ENCODE measurements around the gene CLNK. TPM values are rescaled to one million over a fixed set of nuclear protein-coding genes. Genes with fewer than 3 reads are reported as not detected.

Gene CLNK
- total RNA-seq, 5 donors from 2014 or later (not counting 1 experiment from before 2014, with no cell fraction given), result 0.07 to 0.39 (median 0.20) TPM

DNA sequence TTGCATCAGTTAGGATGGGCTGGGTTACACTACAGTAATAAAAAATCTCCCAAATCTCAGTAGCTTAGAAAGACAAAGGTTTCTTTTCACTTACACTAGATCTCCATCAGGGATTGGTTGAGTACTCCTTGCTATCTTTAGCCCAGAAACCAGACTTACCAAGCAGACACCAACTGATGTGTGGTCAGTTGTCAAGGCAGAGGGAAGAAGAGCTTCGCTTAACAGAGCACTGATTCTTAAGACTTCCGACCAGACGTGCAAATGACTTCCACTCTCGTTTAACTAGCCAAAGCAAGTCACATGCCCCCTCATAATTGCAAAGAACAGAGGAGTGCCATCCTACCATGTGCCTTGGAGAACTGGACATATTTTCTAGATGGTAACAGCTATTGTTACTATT lies 221.7 kb downstream of the CLNK start:
- ChIA-PET POLR2A (interaction anchor here (0.7 to 1.0 kb wide), 2 partner anchors 12 to 39 kb away, joined by 3 read pairs; no protein-coding TSS in a partner anchor), CTCF (interaction anchor here in 1 of 2 donors (0.6 kb wide), 1 partner anchor 373 kb away, joined by 3 read pairs; no protein-coding TSS in a partner anchor)
- no peak overlapping the region for H3K27ac Mint-ChIP-seq
- H3K36me3 ChIP-seq (ENCODE audit: control insufficient read depth in 2 of 2, extremely low read depth in 1 of 2, insufficient read depth in 1 of 2, low read length in 1 of 2), result no peaks in the 10 kb centered on the region
- H3K27ac ChIP-seq (ENCODE audit: low read length), result no peak overlapping the region
- peaks cover 4 to 15% of the 10 kb centered on the region in 2 experiments for H3K27me3 ChIP-seq (replicated peaks in 1 of 2; ENCODE audit: control insufficient read depth in 2 of 2, extremely low read depth in 1 of 2, insufficient read depth in 2 of 2, low read length in 1 of 2)
- no peaks in the 10 kb centered on the region for H3K9me3 ChIP-seq
- no peaks in the 10 kb centered on the region for H3K36me3 Mint-ChIP-seq
- WGBS (ENCODE audit: insufficient coverage), result no CpG with 5 or more reads among the region's 4 CpGs
- ATAC-seq (replicated peaks in 1 of 4), result no peak
- H3K9me3 Mint-ChIP-seq, result peaks cover 0 to 4% (median 0%) of the 10 kb centered on the region in 3 donors
- no peak overlapping the region for H3K4me3 ChIP-seq (ENCODE audit: control insufficient read depth in 1 of 2, extremely low read depth in 1 of 2, low read length in 1 of 2)
- H3K4me1 ChIP-seq (ENCODE audit: control insufficient read depth in 1 of 2, extremely low read depth in 1 of 2, insufficient read depth in 2 of 2, low read length in 2 of 2), result peaks cover 2 to 21% of the 10 kb centered on the region in 2 experiments
- no peak overlapping the region for H3K4me3 Mint-ChIP-seq
- peaks cover 29 to 37% of the 10 kb centered on the region in 2 donors for H3K27me3 Mint-ChIP-seq
- DNase-seq, result no peak
- H3K4me1 Mint-ChIP-seq, result peaks cover 14 to 26% (median 17%) of the 10 kb centered on the region in 3 donors

DNA sequence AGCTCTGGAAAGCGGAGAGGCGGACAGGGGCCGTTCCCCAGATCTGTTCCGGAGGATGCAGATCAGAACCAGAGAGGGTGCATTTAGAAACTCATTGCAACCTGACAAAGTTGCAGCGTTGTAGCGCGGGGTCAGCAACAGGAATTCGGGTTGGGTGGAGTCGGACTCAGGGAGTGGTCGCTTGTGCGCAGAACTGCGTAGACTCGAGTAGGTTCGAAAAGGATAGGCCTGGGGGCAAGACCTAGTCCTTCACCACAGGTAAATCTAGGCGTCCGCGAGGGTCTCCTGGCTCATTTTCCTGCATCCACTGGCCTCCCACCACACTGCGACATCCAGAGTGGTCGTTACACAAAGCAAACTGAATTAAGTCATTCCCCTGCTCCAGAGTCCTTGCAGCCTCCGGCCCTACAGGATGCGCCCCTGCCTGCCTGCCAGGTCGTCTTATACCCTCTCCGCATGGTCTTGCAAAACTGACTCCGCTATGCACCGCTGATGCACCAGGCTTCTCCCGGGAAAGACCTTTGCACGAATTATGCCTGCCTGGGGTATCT lies 222.6 kb downstream of the CLNK start:
- Histone ChIP-seq H3K4me1 (ENCODE audit: control insufficient read depth in 1 of 2, extremely low read depth in 1 of 2, insufficient read depth in 2 of 2, low read length in 2 of 2) (peaks cover 4 to 27% of the 10 kb centered on the region in 2 experiments), H3K9me3 (no peaks in the 10 kb centered on the region), H3K27ac (ENCODE audit: low read length) (no peak overlapping the region), H3K36me3 (ENCODE audit: control insufficient read depth in 2 of 2, extremely low read depth in 1 of 2, insufficient read depth in 1 of 2, low read length in 1 of 2) (no peaks in the 10 kb centered on the region), H3K4me3 (ENCODE audit: control insufficient read depth in 1 of 2, extremely low read depth in 1 of 2, low read length in 1 of 2) (peak overlapping the region; percentile 55 to 73), H3K27me3 (replicated peaks in 1 of 2; ENCODE audit: control insufficient read depth in 2 of 2, extremely low read depth in 1 of 2, insufficient read depth in 2 of 2, low read length in 1 of 2) (peaks cover 4 to 15% of the 10 kb centered on the region in 2 experiments)
- Mint-ChIP-seq H3K27me3 (peaks cover 29 to 37% of the 10 kb centered on the region in 2 donors), H3K27ac (no peak overlapping the region), H3K4me3 (peak overlapping the region; percentile 73 to 79 (median 74)), H3K36me3 (no peaks in the 10 kb centered on the region), H3K4me1 (peaks cover 19 to 30% (median 23%) of the 10 kb centered on the region in 3 donors), H3K9me3 (peaks cover 0 to 4% (median 0%) of the 10 kb centered on the region in 3 donors)
- ChIA-PET CTCF (interaction anchor here (0.6 to 2.0 kb wide), 9 partner anchors 10 to 770 kb away, joined by 3 to 11 read pairs (median 4); no protein-coding TSS in a partner anchor), POLR2A (interaction anchor here in 1 of 2 donors (0.6 kb wide), 1 partner anchor 88 kb away, joined by 4 read pairs; no protein-coding TSS in a partner anchor)
- ATAC-seq (replicated peaks in 1 of 4) (no peak), DNase-seq (no peak)
- 58% methylated on average over 25 of the region's 27 CpGs for WGBS (ENCODE audit: insufficient coverage)

DNA sequence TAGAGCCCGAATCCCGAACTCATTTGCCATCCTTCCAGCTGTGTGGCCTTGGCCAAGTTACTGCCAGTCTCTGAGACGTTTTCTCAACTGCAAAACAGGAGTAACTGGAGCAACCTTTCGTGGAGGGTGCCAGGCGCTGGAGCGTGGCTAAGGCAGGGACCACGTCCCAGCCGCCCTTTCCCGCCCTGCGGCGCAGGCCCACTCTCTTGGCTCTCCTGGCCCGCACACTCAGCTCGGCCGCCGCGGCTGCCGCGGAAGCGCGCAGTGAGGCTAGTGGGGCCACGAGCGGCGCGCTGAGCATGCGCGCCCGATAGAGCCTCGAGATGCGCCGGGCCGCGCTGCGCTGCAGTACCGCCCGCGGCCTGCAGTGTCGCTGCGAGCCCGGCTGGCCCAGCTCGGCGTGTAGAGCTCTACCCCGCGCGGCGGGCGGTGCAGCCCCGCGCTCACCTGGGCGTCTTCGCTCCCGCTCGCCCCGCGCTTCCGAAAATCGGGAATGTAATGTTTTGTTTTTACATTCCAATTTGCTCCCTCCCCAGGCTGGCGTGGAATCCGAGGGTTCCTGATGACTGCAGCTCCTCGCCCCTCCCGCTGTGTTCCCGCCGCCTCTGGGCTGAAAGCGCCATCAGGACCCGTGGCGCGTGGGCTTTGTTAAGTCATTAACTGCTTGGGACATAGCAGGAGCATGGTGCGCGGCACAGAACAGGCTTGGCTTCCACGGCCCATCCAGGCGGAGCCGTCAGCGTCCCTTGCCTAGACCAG lies 223.3 kb downstream of the CLNK start:
- Mint-ChIP-seq H3K36me3 (no peaks in the 10 kb centered on the region), H3K27ac (no peak overlapping the region)
- CTCF ChIA-PET, result interaction anchor here (0.6 to 2.0 kb wide), 16 partner anchors 8 to 769 kb away, joined by 3 to 11 read pairs (median 3); no protein-coding TSS in a partner anchor

DNA sequence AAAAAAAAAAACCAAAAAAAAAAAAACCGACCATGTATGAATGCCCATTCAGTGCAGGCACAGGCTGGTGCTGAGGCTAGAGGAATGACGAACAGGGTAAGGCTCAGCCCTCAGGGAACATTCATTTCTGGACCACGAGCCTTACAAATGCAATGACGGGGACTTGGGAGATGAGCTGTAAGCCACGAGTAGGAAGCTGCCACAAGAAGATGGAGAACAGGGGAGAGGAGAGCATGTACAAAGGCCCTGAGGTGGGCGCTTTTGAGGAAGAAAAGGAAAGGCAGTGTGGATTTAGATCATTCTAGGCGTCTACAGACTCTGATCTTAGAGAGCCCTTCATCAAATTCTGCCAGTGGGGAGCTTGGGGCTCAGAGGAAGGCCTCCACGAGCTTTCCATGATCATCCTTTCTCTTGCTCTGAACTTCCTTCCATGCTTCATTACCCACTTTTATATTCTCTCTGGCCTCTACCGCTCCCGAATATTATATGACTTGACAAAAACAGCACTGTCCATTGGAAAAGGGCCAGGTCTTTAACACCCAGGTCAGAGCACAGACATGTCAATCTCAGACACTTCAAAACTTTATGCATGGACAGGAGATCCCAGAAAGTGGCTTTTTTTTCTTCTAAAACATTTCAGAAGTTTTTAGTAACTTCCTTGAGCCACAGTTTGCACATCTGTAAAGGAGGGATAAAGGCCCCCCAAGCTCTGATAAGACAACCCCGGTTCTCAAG lies 224.1 kb downstream of the CLNK start:
- WGBS (ENCODE audit: insufficient coverage), result 82% methylated on average over 9 of the region's 11 CpGs
- peak overlapping the region; percentile 55 to 73 for H3K4me3 ChIP-seq (ENCODE audit: control insufficient read depth in 1 of 2, extremely low read depth in 1 of 2, low read length in 1 of 2)
- DNase-seq (no peak), ATAC-seq (replicated peaks in 1 of 4) (no peak)
- H3K4me3 Mint-ChIP-seq, result peak overlapping the region; percentile 13 to 79 (median 73)
- H3K27me3 Mint-ChIP-seq, result peaks cover 23 to 34% of the 10 kb centered on the region in 2 donors
- POLR2A ChIA-PET, result interaction anchor here in 1 of 2 donors (0.6 kb wide), 1 partner anchor 278 kb away, joined by 7 read pairs; no protein-coding TSS in a partner anchor
- peak overlapping the region in 1 of 2 donors; percentile 52 for H3K27ac Mint-ChIP-seq
- no peaks in the 10 kb centered on the region for H3K9me3 ChIP-seq
- no peaks in the 10 kb centered on the region for H3K36me3 ChIP-seq (ENCODE audit: control insufficient read depth in 2 of 2, extremely low read depth in 1 of 2, insufficient read depth in 1 of 2, low read length in 1 of 2)
- H3K36me3 Mint-ChIP-seq, result no peaks in the 10 kb centered on the region
- peaks cover 4 to 13% of the 10 kb centered on the region in 2 experiments for H3K27me3 ChIP-seq (replicated peaks in 1 of 2; ENCODE audit: control insufficient read depth in 2 of 2, extremely low read depth in 1 of 2, insufficient read depth in 2 of 2, low read length in 1 of 2)
- CTCF ChIA-PET, result interaction anchor here (0.6 to 2.0 kb wide), 14 partner anchors 9 to 769 kb away, joined by 3 to 11 read pairs (median 4); no protein-coding TSS in a partner anchor
- peaks cover 27 to 40% (median 32%) of the 10 kb centered on the region in 3 donors for H3K4me1 Mint-ChIP-seq
- H3K27ac ChIP-seq (ENCODE audit: low read length), result no peak overlapping the region
- H3K9me3 Mint-ChIP-seq, result peaks cover 0 to 4% (median 0%) of the 10 kb centered on the region in 3 donors
- peaks cover 4 to 33% of the 10 kb centered on the region in 2 experiments for H3K4me1 ChIP-seq (ENCODE audit: control insufficient read depth in 1 of 2, extremely low read depth in 1 of 2, insufficient read depth in 2 of 2, low read length in 2 of 2)

More for the DNA sequence above, 223.3 kb downstream of the CLNK start:
- peaks cover 4 to 13% of the 10 kb centered on the region in 2 experiments for H3K27me3 ChIP-seq (replicated peaks in 1 of 2; ENCODE audit: control insufficient read depth in 2 of 2, extremely low read depth in 1 of 2, insufficient read depth in 2 of 2, low read length in 1 of 2)
- H3K9me3 Mint-ChIP-seq, result peaks cover 0 to 4% (median 0%) of the 10 kb centered on the region in 3 donors
- ATAC-seq (replicated peaks in 1 of 4) (peak; percentile 73 to 85 (median 77)), DNase-seq (peak; percentile 39 to 91 (median 66))
- no peak overlapping the region for H3K27ac ChIP-seq (ENCODE audit: low read length)
- peak overlapping the region; percentile 55 to 73 for H3K4me3 ChIP-seq (ENCODE audit: control insufficient read depth in 1 of 2, extremely low read depth in 1 of 2, low read length in 1 of 2)
- peaks cover 4 to 31% of the 10 kb centered on the region in 2 experiments for H3K4me1 ChIP-seq (ENCODE audit: control insufficient read depth in 1 of 2, extremely low read depth in 1 of 2, insufficient read depth in 2 of 2, low read length in 2 of 2)
- H3K36me3 ChIP-seq (ENCODE audit: control insufficient read depth in 2 of 2, extremely low read depth in 1 of 2, insufficient read depth in 1 of 2, low read length in 1 of 2), result no peaks in the 10 kb centered on the region
- POLR2A ChIA-PET, result interaction anchor here in 1 of 2 donors (0.6 kb wide), 1 partner anchor 87 kb away, joined by 4 read pairs; no protein-coding TSS in a partner anchor
- H3K4me1 Mint-ChIP-seq, result peaks cover 22 to 34% (median 24%) of the 10 kb centered on the region in 3 donors
- peak overlapping the region; percentile 73 to 79 (median 74) for H3K4me3 Mint-ChIP-seq
- H3K27me3 Mint-ChIP-seq, result peaks cover 26 to 37% of the 10 kb centered on the region in 2 donors
- WGBS (ENCODE audit: insufficient coverage), result 6% methylated on average over 71 of the region's 72 CpGs
- no peaks in the 10 kb centered on the region for H3K9me3 ChIP-seq

DNA sequence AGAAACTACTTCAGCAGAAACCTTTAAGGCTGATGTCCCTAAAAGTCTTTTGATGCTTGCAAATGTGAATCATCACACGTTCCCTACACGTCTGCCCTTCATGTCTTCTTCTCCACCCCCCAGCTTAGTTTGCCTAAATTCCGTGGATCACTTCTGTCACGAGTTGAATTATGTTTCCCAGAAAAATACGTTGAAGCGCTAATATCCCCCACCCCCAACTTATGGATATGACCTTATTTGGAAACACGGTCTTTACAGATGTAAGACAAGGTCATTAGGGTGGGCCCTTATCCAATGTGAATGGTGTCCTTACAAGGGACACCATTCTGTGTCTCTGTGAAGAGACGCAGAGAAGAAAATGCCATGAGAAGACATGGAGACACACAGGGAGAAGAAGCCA lies 225.3 kb downstream of the CLNK start:
- Histone ChIP-seq H3K4me1 (ENCODE audit: control insufficient read depth in 1 of 2, extremely low read depth in 1 of 2, insufficient read depth in 2 of 2, low read length in 2 of 2) (peaks cover 4 to 33% of the 10 kb centered on the region in 2 experiments), H3K36me3 (ENCODE audit: control insufficient read depth in 2 of 2, extremely low read depth in 1 of 2, insufficient read depth in 1 of 2, low read length in 1 of 2) (no peaks in the 10 kb centered on the region), H3K27me3 (replicated peaks in 1 of 2; ENCODE audit: control insufficient read depth in 2 of 2, extremely low read depth in 1 of 2, insufficient read depth in 2 of 2, low read length in 1 of 2) (peaks cover 4 to 13% of the 10 kb centered on the region in 2 experiments), H3K9me3 (no peaks in the 10 kb centered on the region), H3K4me3 (ENCODE audit: control insufficient read depth in 1 of 2, extremely low read depth in 1 of 2, low read length in 1 of 2) (no peak overlapping the region), H3K27ac (ENCODE audit: low read length) (no peak overlapping the region)
- peaks cover 15 to 23% of the 10 kb centered on the region in 2 donors for H3K27me3 Mint-ChIP-seq
- no peak for ATAC-seq (replicated peaks in 1 of 4)
- POLR2A ChIA-PET, result no interaction called here
- H3K27ac Mint-ChIP-seq, result no peak overlapping the region
- DNase-seq, result no peak
- H3K9me3 Mint-ChIP-seq, result peaks cover 0 to 4% (median 0%) of the 10 kb centered on the region in 3 donors
- WGBS (ENCODE audit: insufficient coverage), result 98% methylated on average over 4 of the region's 8 CpGs
- CTCF ChIA-PET, result no interaction called here
- H3K4me1 Mint-ChIP-seq, result peaks cover 36 to 49% (median 38%) of the 10 kb centered on the region in 3 donors
- peaks cover 9% of the 10 kb centered on the region for H3K36me3 Mint-ChIP-seq
- H3K4me3 Mint-ChIP-seq, result peak overlapping the region in 1 of 3 donors; percentile 2
